DOHH2 (cell line): ENCODE measurements around the gene BCL2.

Experiments used
- EZH2phosphoT487 ChIP-seq: fragments of 200-600 bp; sonication (generic); IDR thresholded peaks from 2 replicates; pipeline ENCODE4 v1.6.1; 2017; ENCODE audit warnings: borderline replicate concordance, mild to moderate bottlenecking, antibody characterized with exemption, low read length, moderate library complexity, mixed read lengths
- TF ChIP-seq, protein P1 (sequence below): fragments of 200-600 bp; sonication (generic); IDR thresholded peaks from one replicate; pipeline ENCODE4 v1.5.1; 2014; ENCODE audit warnings: antibody characterized with exemption, mild to moderate bottlenecking, low read depth, low read length; ENCODE audit not compliant: poor library complexity, severe bottlenecking

GRCh38 chr18:63131106-63131958, 188.2 kb downstream of the BCL2 start:
- TF ChIP-seq, protein P1, sequence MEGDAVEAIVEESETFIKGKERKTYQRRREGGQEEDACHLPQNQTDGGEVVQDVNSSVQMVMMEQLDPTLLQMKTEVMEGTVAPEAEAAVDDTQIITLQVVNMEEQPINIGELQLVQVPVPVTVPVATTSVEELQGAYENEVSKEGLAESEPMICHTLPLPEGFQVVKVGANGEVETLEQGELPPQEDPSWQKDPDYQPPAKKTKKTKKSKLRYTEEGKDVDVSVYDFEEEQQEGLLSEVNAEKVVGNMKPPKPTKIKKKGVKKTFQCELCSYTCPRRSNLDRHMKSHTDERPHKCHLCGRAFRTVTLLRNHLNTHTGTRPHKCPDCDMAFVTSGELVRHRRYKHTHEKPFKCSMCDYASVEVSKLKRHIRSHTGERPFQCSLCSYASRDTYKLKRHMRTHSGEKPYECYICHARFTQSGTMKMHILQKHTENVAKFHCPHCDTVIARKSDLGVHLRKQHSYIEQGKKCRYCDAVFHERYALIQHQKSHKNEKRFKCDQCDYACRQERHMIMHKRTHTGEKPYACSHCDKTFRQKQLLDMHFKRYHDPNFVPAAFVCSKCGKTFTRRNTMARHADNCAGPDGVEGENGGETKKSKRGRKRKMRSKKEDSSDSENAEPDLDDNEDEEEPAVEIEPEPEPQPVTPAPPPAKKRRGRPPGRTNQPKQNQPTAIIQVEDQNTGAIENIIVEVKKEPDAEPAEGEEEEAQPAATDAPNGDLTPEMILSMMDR: peak; percentile 77
- no peak for TF ChIP-seq EZH2phosphoT487
